Measurements from ENCODE around the gene CACNA2D2.

The CACNA2D2 gene

DNA sequence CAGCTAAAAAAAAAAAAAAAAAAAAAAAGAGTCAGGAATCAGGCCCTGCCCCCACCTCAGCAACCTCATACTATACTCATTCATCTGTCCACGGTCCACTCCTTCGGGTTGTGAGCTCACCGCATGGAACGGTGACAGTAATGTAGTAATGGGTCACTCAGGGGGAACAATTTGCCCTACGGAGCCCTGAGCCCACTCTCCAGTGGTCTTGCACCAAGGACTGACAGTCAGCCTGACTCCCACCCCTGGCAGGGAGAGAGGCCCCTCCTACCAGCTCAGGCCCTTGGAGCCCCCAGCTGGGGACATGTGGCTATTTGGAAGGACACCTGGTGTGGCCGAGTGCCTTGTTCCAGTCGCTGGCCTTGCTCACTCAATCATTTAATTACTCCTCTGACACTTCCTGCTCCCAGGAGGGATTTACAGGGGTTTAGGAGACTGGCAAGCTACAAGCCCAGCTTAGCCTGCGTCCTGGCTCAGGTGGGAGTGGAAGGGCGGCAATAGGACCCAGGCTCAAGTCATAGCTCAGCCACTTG, 19.9 kb upstream of the CACNA2D2 start:
- H3K9me3 ChIP-seq (replicated peaks; ENCODE audit: insufficient read depth, low read length): no peaks in the 10 kb centered on the region
- H3K4me3 ChIP-seq (ENCODE audit: low read length): no peak overlapping the region
- H3K27me3 ChIP-seq (replicated peaks; ENCODE audit: insufficient read depth, low read length): peaks cover 60% of the 10 kb centered on the region
- H3K9ac ChIP-seq (ENCODE audit: low read length): no peak overlapping the region
- H3K4me1 ChIP-seq (ENCODE audit: low read length): peaks cover 4% of the 10 kb centered on the region; the same call in 1 of the 2 replicates
- no peak overlapping the region for H3K4me2 ChIP-seq (ENCODE audit: low read depth, low read length)
- TF ChIP-seq, protein P1, sequence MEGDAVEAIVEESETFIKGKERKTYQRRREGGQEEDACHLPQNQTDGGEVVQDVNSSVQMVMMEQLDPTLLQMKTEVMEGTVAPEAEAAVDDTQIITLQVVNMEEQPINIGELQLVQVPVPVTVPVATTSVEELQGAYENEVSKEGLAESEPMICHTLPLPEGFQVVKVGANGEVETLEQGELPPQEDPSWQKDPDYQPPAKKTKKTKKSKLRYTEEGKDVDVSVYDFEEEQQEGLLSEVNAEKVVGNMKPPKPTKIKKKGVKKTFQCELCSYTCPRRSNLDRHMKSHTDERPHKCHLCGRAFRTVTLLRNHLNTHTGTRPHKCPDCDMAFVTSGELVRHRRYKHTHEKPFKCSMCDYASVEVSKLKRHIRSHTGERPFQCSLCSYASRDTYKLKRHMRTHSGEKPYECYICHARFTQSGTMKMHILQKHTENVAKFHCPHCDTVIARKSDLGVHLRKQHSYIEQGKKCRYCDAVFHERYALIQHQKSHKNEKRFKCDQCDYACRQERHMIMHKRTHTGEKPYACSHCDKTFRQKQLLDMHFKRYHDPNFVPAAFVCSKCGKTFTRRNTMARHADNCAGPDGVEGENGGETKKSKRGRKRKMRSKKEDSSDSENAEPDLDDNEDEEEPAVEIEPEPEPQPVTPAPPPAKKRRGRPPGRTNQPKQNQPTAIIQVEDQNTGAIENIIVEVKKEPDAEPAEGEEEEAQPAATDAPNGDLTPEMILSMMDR (IDR thresholded peaks at IDR 0.05; ENCODE audit: low read length): no peak
- TF ChIP-seq EZH2 (optimal IDR thresholded peaks at IDR 0.05; ENCODE audit: low read depth, low read length) (no peak), EZH2phosphoT487 (IDR thresholded peaks at IDR 0.05; ENCODE audit: low read length) (no peak)
- no peaks in the 10 kb centered on the region for H4K20me1 ChIP-seq (ENCODE audit: insufficient read depth, low read length)
- H2AFZ ChIP-seq (ENCODE audit: low read length): no peak overlapping the region
- no peak for DNase-seq
- no peaks in the 10 kb centered on the region for H3K9me2 ChIP-seq (replicated peaks; ENCODE audit: insufficient read depth, low read length)
- no peak overlapping the region for H3K27ac ChIP-seq (ENCODE audit: low read length)
- H3K79me2 ChIP-seq (ENCODE audit: low read length): no peaks in the 10 kb centered on the region
- H3K36me3 ChIP-seq (replicated peaks; ENCODE audit: insufficient read depth, low read length): no peaks in the 10 kb centered on the region
- H3F3A ChIP-seq (ENCODE audit: insufficient read depth, low read length): no peaks in the 10 kb centered on the region

GRCh38 chr3:50521572-50521971, 18.1 kb upstream of the CACNA2D2 start:
- Histone ChIP-seq H3K36me3 (replicated peaks; ENCODE audit: insufficient read depth, low read length) (no peaks in the 10 kb centered on the region), H2AFZ (ENCODE audit: low read length) (no peak overlapping the region), H3F3A (ENCODE audit: insufficient read depth, low read length) (no peaks in the 10 kb centered on the region), H3K9me3 (replicated peaks; ENCODE audit: insufficient read depth, low read length) (no peaks in the 10 kb centered on the region), H3K79me2 (ENCODE audit: low read length) (no peaks in the 10 kb centered on the region), H3K4me3 (ENCODE audit: low read length) (no peak overlapping the region), H3K4me2 (ENCODE audit: low read depth, low read length) (no peak overlapping the region), H3K27me3 (replicated peaks; ENCODE audit: insufficient read depth, low read length) (peaks cover 72% of the 10 kb centered on the region), H3K9me2 (replicated peaks; ENCODE audit: insufficient read depth, low read length) (no peaks in the 10 kb centered on the region), H3K4me1 (ENCODE audit: low read length) (peaks cover 4% of the 10 kb centered on the region; the same call in 1 of the 2 replicates), H4K20me1 (ENCODE audit: insufficient read depth, low read length) (no peaks in the 10 kb centered on the region), H3K9ac (ENCODE audit: low read length) (no peak overlapping the region), H3K27ac (ENCODE audit: low read length) (no peak overlapping the region)
- TF ChIP-seq EZH2 (optimal IDR thresholded peaks at IDR 0.05; ENCODE audit: low read depth, low read length): no peak
- TF ChIP-seq EZH2phosphoT487 (IDR thresholded peaks at IDR 0.05; ENCODE audit: low read length): no peak
- TF ChIP-seq, protein P1 (IDR thresholded peaks at IDR 0.05; ENCODE audit: low read length): no peak
- no peak for DNase-seq

GRCh38 chr3:50520849-50521248, 17.4 kb upstream of the CACNA2D2 start:
- Histone ChIP-seq H3K9ac (ENCODE audit: low read length) (no peak overlapping the region), H3K27me3 (replicated peaks; ENCODE audit: insufficient read depth, low read length) (peaks cover 76% of the 10 kb centered on the region), H3K36me3 (replicated peaks; ENCODE audit: insufficient read depth, low read length) (no peaks in the 10 kb centered on the region), H3K79me2 (ENCODE audit: low read length) (no peaks in the 10 kb centered on the region), H3K9me2 (replicated peaks; ENCODE audit: insufficient read depth, low read length) (no peaks in the 10 kb centered on the region), H3F3A (ENCODE audit: insufficient read depth, low read length) (no peaks in the 10 kb centered on the region), H3K27ac (ENCODE audit: low read length) (no peak overlapping the region), H3K4me3 (ENCODE audit: low read length) (no peak overlapping the region), H2AFZ (ENCODE audit: low read length) (no peak overlapping the region), H3K9me3 (replicated peaks; ENCODE audit: insufficient read depth, low read length) (no peaks in the 10 kb centered on the region), H3K4me1 (ENCODE audit: low read length) (peaks cover 2% of the 10 kb centered on the region; the same call in 1 of the 2 replicates), H3K4me2 (ENCODE audit: low read depth, low read length) (no peak overlapping the region), H4K20me1 (ENCODE audit: insufficient read depth, low read length) (no peaks in the 10 kb centered on the region)
- TF ChIP-seq EZH2 (optimal IDR thresholded peaks at IDR 0.05; ENCODE audit: low read depth, low read length) (no peak), EZH2phosphoT487 (IDR thresholded peaks at IDR 0.05; ENCODE audit: low read length) (no peak)
- TF ChIP-seq, protein P1 (IDR thresholded peaks at IDR 0.05; ENCODE audit: low read length): no peak
- DNase-seq: no peak
